GM19240 (cell line): ENCODE measurements around the gene SLCO1C1.
"Not testable (repeated sequence)": the region's sequence is repeated elsewhere in the genome, so short reads cannot be mapped to it uniquely, and the experiment has no call there.

Source experiments
- DNase-seq: peaks from one replicate; pipeline ENCODE4 v3.0.0; 2011; ENCODE audit warnings: low spot score; ENCODE audit not compliant: insufficient read length

SLCO1C1 gene, protein sequence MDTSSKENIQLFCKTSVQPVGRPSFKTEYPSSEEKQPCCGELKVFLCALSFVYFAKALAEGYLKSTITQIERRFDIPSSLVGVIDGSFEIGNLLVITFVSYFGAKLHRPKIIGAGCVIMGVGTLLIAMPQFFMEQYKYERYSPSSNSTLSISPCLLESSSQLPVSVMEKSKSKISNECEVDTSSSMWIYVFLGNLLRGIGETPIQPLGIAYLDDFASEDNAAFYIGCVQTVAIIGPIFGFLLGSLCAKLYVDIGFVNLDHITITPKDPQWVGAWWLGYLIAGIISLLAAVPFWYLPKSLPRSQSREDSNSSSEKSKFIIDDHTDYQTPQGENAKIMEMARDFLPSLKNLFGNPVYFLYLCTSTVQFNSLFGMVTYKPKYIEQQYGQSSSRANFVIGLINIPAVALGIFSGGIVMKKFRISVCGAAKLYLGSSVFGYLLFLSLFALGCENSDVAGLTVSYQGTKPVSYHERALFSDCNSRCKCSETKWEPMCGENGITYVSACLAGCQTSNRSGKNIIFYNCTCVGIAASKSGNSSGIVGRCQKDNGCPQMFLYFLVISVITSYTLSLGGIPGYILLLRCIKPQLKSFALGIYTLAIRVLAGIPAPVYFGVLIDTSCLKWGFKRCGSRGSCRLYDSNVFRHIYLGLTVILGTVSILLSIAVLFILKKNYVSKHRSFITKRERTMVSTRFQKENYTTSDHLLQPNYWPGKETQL

DNA sequence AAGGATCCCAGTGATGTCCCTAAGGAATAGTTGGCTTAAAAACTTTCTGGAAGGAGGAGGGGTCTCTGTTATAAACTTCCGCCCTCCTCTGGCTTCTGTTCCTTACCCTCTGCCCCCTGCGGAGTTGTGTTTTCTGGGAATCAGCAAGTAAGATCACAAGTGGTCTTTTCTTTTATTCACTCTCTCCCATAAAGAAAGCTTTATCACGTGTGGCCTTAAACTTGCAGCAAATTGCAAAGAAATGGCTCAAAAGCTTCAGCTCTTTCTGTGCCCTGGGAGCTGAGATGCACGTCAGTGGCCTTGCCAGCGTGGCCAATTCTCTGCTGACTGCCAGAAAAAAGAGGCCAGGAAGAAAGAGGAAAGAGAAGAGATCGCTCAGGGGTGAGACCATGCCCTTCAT, at the start of gene SLCO1C1:
SLCO1C1 (plus strand) TSS at position 101 of the 400 bp plus-strand sequence. CDS start 4,245 bp downstream, outside the sequence.
- no peak for DNase-seq

DNA sequence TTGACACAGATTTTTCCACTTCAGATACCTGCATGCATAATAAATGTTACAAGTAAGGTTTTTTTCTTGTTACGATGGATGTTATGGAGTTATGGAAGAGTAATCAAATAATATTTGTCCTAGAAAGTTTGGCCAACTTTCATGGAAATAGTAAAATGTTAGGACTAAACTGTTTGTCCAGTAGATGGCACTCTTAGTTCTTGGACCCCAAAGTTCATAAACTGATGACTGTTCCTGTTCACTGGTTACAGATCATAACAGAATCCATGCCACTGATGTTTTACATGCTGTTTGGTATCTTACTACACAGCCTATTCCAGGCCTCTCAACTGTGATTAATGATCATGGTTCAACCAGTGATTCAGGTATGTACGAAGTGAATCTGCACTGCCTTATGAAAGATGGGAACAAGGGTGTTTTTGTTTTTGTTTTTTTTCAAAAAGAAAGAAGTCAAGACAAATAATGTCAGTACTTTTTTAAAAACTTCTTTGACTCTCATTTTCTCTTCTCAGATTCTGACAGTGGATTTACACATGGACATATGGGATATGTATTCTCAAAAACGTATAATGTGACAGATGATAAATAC, 48.8 kb upstream of the SLCO1C1 start:
- DNase-seq, result no peak

DNA sequence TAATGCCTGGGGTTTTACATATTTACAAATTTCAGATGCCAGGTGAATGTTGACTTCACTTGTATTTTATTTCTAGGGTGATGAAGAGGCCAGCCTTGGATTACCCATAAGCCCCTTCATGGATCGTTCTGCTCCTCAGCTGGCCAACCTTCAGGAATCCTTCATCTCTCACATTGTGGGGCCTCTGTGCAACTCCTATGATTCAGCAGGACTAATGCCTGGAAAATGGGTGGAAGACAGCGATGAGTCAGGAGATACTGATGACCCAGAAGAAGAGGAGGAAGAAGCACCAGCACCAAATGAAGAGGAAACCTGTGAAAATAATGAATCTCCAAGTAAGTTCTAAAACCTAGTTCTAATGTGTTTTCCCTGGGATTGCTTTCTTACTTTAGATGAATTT, 41.3 kb upstream of the SLCO1C1 start:
- no peak for DNase-seq

DNA sequence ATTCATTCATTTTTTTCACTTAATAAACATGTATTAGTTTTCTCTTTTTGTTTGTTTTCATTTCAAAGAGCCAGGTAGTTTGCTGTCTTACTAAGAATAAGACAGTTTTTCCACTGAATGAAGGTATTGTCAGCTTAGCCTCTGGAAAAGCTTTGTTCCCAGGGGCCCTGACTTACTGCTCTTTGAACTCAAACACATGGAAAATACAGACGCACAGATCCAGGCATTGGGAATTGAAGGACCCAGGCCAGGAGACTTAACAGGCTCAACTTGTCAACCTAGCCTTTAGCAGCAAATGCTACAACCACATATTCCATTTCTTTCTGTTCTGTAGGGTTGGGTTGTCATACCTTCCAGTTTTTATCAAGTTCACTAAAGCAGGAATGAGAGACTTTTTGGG, 38.5 kb upstream of the SLCO1C1 start:
- no peak for DNase-seq

DNA sequence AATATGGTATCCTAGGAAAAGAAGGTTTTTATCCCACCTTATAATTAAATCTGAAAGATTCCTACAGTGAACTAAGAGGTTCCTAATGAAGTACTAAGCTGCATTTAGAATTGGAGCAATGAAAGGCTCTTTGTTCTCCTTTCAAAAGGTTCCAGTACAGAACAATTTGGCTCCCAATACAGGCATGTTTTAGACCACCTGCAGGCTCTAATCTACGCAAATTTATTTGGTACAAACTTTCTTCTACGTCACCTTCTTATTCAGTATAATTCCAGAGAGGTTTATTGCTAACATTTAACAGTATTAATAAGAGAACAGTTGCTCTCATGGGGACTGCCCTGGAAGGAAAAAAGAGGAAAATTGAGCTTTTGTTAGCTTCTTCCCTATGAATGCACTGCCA, 37.6 kb upstream of the SLCO1C1 start:
- no peak for DNase-seq

DNA sequence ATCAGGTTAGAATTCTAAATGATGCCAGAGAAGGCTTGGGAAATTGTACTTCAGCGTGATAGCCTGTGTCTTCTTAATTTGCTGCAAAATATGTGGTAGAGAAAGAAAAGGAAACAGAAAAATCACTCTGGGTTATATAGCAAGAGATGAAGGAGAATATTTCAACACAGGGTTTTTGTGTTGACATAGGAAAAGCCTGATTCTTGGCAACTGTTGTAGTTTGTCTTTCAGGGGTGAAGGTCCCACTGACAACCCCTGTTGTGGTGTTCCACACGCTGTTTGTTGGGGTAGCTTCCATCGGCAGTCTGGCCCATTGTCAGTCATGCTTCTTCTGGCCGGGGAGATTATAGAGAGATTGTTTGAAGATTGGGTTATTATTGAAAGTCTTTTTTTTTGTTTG, 13.8 kb upstream of the SLCO1C1 start:
- DNase-seq, result no peak

DNA sequence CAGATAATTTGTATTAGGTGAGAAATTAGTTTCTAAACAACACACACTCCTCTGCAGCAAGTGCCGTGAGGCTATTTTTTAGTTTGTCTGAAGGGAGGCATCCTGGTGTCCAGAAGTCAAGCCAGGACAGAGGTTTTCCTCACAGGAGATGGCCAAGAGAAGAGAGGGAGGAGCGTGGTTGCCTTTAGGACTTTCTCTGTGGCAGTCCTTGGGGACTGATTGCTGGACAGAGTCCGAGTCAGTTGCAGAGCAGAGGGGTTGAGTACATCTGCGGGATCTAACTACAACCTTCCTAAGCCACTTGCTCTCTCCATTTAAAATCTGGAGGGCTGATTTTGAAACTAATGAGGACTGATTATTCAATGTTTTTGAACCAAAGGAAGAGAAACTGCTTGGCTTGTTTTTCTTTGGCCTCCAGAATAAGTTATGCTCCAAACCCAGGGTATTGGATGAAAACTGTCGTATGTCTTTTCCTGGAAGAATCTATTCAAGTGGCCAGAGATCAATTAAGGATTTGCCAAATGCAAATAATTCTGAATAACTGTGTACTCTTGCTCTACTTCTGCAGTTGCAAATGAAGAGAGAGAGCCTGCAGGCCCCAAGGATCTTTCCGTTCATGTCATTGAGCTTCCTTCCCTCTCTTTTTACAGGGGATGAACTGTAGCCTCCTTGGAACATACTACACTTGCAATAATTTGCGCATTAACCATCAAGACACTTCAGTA, 1.2 kb downstream of the SLCO1C1 start:
- DNase-seq, result no peak

DNA sequence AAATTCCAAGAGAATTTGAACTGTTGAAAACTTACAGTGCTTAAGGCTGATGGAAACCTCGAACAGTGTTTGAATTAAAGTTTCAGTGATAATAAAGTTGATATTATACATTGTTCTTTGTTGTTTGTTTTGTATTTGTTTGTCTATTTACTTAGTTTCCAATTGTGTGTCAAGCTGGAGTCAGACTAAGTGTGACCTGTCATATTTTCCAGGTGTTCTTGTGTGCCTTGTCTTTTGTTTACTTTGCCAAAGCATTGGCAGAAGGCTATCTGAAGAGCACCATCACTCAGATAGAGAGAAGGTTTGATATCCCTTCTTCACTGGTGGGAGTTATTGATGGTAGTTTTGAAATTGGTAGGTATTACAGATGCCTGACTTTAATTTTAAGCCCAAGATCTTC, 6.0 kb downstream of the SLCO1C1 start:
- no peak for DNase-seq

DNA sequence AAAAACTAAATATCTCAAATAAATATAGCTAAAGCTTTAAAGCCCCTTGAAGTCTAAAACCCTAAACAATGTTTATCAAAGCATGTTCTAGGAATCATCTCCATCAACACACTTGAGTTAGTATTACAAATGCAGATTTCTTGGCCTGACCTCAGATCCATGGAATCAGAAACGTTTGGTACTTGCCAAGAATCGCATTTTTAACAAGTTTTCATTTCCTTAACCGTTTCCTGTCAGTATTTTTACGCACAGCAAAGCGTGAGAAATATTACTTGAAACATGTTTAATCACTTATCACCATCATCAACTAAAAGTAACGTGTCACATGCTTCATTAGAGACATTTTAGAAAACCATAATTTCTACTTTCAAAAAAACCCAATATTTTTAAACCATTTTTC, 9.7 kb downstream of the SLCO1C1 start:
- no peak for DNase-seq

DNA sequence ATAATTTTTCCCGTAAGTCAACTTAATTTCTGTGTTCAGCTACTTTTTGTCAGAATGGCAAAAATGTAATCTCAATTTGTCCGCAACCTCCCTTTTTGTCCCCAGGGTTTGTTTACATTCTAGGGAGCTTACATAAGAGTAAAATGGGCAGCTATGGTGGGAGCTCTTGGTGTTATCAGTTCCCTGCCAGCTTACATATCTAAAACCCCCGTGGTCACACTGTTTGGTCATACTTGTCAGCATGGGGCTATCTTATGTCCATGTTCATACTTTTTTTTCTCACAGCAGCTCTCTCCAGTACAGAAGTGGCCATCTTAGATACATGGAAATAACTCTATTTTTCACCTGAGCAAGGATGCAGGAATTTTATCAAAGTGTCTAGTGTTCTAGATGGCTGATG, 16.7 kb downstream of the SLCO1C1 start:
- DNase-seq, result no peak

DNA sequence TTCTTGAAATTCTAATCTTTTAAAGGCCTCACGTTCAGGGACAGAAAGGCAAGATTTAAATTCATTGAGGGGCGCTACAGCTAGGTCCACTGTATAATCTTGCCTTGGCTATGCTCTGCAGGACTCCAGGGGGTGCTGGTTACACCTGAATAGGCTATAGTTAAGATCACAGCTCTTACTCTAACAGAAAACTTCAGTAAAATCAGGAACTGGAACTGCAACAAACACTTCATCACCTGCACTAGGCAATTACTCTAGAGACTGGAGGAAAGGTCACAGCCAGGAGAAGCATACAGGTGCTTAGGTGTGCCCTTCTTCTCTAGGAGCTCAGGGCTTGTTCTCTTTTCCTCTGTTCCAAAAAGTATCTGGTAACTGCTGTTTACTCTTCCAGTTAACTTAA, 20.9 kb downstream of the SLCO1C1 start:
- no peak for DNase-seq

DNA sequence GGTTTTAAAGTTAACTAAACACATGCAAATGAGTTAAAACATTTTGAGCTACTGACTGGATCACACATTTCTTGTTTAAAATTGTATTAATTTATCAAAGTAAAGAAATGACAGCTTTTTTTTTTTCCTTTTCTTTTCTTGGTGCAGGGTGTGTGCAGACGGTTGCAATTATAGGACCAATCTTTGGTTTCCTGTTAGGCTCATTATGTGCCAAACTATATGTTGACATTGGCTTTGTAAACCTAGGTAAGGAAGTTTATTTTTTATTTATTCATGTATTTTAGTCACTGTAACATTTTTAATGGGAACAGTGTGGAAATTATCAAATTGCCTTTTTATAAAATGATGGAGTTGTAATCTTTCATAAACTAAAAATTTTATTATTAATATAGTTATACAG, 21.9 kb downstream of the SLCO1C1 start:
- no peak for DNase-seq

DNA sequence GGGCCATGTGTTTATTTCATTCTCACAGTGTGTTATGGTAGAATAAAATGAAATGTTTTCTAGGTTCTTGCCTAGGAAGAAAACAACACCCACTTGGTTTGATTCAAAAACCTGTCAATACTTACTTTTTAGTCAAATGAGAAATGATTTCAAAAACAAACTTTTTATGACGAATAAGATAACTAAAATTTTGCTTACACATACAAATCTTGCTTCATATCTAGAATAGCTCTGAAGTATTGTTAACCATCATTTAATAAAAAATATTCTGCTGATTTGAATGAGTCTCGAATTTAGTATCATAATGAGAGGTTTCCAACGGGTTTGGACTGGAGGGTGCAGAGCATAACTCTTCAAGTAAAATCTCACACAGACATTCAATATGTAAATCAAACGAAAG, 23.2 kb downstream of the SLCO1C1 start:
- no peak for DNase-seq

DNA sequence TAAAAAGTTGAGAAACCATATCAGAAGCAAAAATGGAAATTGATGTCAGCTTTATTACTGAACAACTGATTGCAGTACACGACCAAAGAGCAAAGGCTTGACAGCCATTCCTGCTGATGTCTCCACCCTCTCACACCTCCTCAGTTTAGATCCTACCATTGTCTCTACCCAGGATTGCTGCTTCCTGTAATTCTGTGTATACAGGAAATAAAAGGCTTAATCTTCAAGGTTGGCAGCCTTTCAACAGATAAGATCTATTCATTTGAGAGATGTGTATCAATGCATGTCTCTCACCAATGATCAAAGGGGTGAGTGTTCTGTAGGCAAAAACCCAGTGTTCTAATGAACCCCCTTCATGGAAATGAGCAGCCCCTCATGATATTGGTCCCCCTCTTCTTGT, 27.0 kb downstream of the SLCO1C1 start:
- DNase-seq, result no peak

DNA sequence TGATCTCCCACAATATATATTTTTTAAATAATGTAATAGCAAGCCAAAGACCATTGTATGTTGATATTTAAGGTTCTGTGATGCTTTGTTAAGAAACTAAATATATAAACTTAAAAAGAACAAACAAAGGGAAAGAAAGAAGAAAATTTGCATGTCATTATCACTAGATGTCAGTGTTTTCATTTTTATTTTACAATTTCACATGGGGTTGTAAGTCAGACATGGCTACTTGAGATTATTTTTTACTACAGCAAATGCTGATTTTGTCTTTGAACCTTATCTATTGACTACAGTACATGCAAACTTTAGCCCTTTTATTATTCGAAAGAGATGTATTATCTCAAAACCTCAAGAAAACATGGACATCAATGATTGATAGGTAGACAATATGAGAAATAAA, 36.1 kb downstream of the SLCO1C1 start:
- no peak for DNase-seq

DNA sequence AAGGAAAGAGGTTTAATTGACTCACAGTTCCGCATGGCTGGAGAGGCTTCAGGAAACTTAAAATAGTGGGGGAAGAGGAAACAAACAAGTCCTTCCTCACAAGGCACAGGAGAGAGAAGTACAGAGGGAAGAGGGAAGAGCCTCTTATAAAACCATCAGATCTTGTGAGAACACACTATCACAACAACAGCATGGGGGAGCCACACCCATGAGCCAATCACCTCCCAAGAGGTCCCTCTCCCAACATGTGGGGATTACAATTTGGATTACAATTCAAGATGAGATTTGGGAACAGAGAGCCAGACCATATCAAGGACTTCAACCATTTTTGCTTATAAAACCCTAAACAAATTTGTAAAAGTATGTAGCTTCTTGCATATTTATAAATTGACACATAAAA, 45.8 kb downstream of the SLCO1C1 start:
- no peak for DNase-seq

DNA sequence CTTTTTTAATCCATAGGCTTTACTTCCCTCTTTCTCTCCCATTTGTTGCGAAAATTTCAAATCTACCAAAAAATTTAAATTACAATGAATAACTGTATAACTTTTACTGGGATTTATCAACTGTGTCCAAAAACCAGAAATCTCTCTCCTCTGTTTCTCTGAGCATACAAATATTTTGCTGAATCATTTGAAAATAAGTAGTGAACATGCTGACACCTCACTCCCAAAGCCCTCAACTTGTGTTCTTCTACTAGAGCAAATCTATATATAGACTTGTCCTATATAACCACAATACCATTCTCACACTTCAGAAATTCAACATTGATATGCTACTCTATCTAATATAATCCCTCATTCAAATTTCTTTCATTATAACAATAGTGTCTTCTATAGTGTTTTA, 53.1 kb downstream of the SLCO1C1 start:
- DNase-seq, result no peak

DNA sequence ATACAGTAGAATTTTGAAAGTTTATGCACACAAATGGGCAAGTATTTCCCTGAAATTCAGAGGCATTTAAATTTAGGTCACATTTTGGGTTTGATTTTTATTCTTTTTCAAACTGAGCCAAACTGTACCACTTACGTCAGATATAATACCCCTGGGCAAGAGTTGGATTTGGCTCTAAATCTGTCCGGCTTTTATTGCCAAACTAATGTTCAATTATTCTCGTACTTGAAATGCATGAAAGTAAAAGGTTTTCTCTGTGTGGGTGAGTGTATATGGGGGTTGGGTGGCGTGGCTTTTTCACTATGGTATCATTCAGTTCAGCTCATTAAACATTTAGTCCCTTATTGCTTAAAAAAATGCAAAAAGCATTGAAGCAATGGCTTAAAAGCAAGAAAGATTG, 55.9 kb downstream of the SLCO1C1 start:
- DNase-seq, result no peak

DNA sequence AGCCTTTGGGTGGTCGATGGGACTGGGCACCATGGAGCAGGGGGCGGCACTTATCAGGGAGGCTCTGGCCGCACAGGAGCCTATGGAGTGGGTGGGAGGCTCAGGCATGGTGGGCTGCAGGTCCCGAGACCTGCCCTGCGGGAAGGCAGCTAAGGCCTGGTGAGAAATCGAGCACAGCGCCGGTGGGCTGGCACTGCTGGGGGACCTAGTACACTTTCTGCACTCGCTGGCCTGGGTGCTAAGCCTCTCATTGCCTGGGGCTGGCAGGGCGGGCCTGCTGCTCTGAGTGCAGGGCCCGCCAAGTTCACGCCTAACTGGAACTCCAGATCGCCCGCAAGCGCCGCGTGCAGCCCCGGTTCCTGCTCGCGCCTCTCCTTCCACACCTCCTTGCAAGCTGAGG, 82.3 kb downstream of the SLCO1C1 start:
- DNase-seq, result no peak

DNA sequence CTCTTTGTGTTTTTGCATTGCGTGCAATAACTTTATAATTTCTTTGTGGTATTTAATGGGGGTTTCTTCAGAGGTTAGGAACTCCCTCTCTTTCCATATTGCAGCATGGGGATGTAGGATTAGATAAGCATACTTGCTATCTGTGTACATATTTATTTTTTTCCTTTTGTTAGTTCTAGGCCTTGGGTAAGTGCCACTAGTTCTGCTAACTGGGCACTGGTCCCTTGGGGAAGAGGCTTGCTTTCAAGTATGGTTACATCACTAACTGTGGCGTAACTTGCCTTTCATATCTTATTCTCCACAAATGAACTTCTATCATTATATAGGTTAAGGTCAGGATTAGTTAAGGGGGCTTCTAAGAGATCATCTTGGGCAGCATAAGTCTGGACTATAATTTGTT, 83.8 kb downstream of the SLCO1C1 start:
- no peak for DNase-seq

DNA sequence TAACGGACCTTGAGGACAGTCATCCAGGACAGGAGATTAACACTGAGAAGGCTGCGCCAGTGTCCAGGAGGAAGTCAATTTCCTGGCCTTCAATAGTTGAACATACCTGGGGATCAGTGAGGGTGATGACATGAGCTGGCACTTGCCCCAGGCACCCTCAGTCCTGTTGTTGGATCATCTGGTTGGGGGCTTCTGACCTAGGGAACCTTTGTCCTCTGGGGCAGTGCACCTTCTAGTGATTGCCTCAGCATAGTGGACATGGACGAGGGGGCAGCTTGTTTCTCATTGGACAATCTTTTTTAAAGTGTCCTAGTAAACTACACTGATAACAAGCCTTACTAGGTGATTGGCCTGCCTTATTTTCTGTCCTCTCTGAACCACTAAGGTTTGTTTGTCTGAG, 84.8 kb downstream of the SLCO1C1 start:
- DNase-seq, result not testable (repeated sequence)

DNA sequence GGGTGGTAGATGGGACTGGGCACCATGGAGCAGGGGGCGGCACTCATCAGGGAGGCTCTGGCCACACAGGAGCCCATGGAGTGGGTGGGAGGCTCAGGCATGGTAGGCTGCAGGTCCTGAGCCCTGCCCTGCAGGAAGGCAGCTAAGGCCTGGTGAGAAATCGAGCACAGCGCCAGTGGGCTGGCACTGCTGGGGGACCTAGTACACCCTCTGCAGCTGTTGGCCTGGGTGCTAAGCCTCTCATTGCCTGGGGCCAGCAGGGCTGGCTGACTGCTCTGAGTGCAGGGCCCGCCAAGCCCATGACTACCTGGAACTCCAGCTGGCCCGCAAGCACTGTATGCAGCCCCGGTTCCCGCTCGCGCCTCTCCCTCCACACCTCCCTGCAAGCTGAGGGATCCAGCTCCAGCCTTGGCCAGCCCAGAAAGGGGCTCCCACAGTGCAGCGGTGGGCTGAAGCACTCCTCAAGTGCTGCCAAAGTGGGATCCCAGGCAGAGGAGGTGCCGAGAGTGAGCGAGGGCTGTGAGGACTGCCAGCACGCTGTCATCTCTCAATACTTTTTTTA, 88.7 kb downstream of the SLCO1C1 start:
- not testable (repeated sequence) for DNase-seq
